DND-41 (cell line): Measurements from ENCODE around the gene ERC2.

ENCODE experiments used
- EZH2 ChIP-seq: IDR thresholded peaks from 3 replicates; pipeline ENCODE4 v1.6.1; 2012; ENCODE audit warnings: borderline replicate concordance, low read depth, mild to moderate bottlenecking, moderate library complexity, low read length, inconsistent platforms; ENCODE audit not compliant: severe bottlenecking
- TF ChIP-seq, protein P1 (sequence below): IDR thresholded peaks from 2 replicates; pipeline ENCODE4 v1.5.1; 2012; ENCODE audit warnings: borderline replicate concordance, low read length, moderate library complexity, mild to moderate bottlenecking; ENCODE audit not compliant: poor library complexity, severe bottlenecking; ENCODE audit errors: extremely low read depth

DNA sequence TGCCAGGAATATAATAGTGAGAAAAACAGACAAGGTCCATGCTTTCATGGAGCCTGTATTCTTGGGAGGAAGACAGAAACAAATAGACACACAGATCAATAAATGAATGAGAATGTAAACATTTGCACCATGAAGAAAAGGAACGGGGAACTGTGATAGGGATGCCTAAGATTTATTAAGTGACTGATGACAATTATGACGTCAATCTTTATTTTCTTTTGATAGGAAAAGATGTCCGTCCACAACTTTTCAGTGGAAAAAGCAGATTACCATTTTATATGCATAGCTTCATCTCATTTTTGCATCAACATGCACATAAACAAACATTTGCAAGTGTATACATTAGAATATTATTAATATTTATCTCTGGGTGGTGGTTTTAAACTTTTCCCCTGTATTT, 953.3 kb downstream of the ERC2 start:
- TF ChIP-seq, protein P1, sequence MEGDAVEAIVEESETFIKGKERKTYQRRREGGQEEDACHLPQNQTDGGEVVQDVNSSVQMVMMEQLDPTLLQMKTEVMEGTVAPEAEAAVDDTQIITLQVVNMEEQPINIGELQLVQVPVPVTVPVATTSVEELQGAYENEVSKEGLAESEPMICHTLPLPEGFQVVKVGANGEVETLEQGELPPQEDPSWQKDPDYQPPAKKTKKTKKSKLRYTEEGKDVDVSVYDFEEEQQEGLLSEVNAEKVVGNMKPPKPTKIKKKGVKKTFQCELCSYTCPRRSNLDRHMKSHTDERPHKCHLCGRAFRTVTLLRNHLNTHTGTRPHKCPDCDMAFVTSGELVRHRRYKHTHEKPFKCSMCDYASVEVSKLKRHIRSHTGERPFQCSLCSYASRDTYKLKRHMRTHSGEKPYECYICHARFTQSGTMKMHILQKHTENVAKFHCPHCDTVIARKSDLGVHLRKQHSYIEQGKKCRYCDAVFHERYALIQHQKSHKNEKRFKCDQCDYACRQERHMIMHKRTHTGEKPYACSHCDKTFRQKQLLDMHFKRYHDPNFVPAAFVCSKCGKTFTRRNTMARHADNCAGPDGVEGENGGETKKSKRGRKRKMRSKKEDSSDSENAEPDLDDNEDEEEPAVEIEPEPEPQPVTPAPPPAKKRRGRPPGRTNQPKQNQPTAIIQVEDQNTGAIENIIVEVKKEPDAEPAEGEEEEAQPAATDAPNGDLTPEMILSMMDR = no peak
- TF ChIP-seq EZH2 = no peak
